PFSK-1 (cell line): Measurements from ENCODE around the gene C16orf87.

Experiments
- FOXP2 ChIP-seq: optimal IDR thresholded peaks from 2 replicates; pipeline ENCODE3; 2011; ENCODE audit warnings: borderline replicate concordance, control low read depth, inconsistent platforms; ENCODE audit not compliant: insufficient read depth; ENCODE audit errors: extremely low read length, extremely low read depth
- POLR2AphosphoS5 ChIP-seq: IDR thresholded peaks from 2 replicates; pipeline ENCODE4 v1.6.1; 2012; ENCODE audit warnings: low read depth, mild to moderate bottlenecking, control low read depth, low read length, moderate library complexity
- REST ChIP-seq, 2 experiments: IDR thresholded peaks; 2 replicates each; pipeline versions ENCODE4 v1.6.1 to v1.8.0; 2011 to 2012; ENCODE audit warnings: low read depth in 2 of 2, low read length in 2 of 2, control low read depth in 1 of 2, inconsistent platforms in 1 of 2, mild to moderate bottlenecking in 1 of 2, moderate library complexity in 1 of 2; ENCODE audit not compliant: insufficient read depth in 1 of 2
- SIN3A ChIP-seq: IDR thresholded peaks from 2 replicates; pipeline ENCODE4 v1.6.1; 2012; ENCODE audit warnings: mild to moderate bottlenecking, low read length, moderate library complexity, borderline replicate concordance; ENCODE audit not compliant: insufficient read depth
- TAF1 ChIP-seq: IDR thresholded peaks from 2 replicates; pipeline ENCODE4 v1.6.1; 2012; ENCODE audit warnings: low read length, control low read depth, borderline replicate concordance; ENCODE audit not compliant: insufficient read depth

C16orf87 gene

GRCh38 chr16:46789499-46790414 lies 41.2 kb downstream of the C16orf87 start:
- TF ChIP-seq FOXP2 (no peak), POLR2AphosphoS5 (peak; percentile 76), REST (IDR thresholded peaks at IDR 0.05; ENCODE audit: insufficient read depth in 1 of 2, low read depth in 2 of 2, low read length in 2 of 2) (no peak), SIN3A (no peak), TAF1 (no peak)

GRCh38 chr16:46788891-46789474 lies 42.0 kb downstream of the C16orf87 start:
- TF ChIP-seq SIN3A (no peak), REST (IDR thresholded peaks at IDR 0.05; ENCODE audit: insufficient read depth in 1 of 2, low read depth in 2 of 2, low read length in 2 of 2) (no peak), TAF1 (no peak), FOXP2 (no peak), POLR2AphosphoS5 (no peak)

GRCh38 chr16:46787909-46788308 lies 43.1 kb downstream of the C16orf87 start:
- TF ChIP-seq SIN3A (no peak), FOXP2 (no peak), TAF1 (no peak), REST (IDR thresholded peaks at IDR 0.05; ENCODE audit: insufficient read depth in 1 of 2, low read depth in 2 of 2, low read length in 2 of 2) (no peak), POLR2AphosphoS5 (no peak)

- TF ChIP-seq REST (IDR thresholded peaks at IDR 0.05; ENCODE audit: insufficient read depth in 1 of 2, low read depth in 2 of 2, low read length in 2 of 2) (no peak), FOXP2 (no peak), POLR2AphosphoS5 (no peak), TAF1 (no peak), SIN3A (no peak)
Observed at GRCh38 chr16:46785076-46785845, 45.7 kb downstream of the C16orf87 start.
